ENCODE results near the gene GLCE.

The GLCE gene

GRCh38 chr15:69282104-69282743, 121.8 kb downstream of the GLCE start:
- H3K36me3 ChIP-seq (ENCODE audit: control insufficient read depth, insufficient read depth, low read length) = no peaks in the 10 kb centered on the region
- H3K27me3 ChIP-seq (replicated peaks; ENCODE audit: control insufficient read depth, insufficient read depth, low read length) = no peaks in the 10 kb centered on the region
- TF ChIP-seq CTCF (IDR thresholded peaks at IDR 0.05; ENCODE audit: insufficient read depth, low read length, poor library complexity, severe bottlenecking) = no peak
- no peak overlapping the region for H3K4me3 ChIP-seq (replicated peaks; ENCODE audit: low read depth, low read length)
- no peak for DNase-seq (ENCODE audit: extremely low read depth, insufficient read length)

GRCh38 chr15:69285834-69286233, 125.4 kb downstream of the GLCE start:
- Histone ChIP-seq H3K27me3 (replicated peaks; ENCODE audit: control insufficient read depth, insufficient read depth, low read length) (no peaks in the 10 kb centered on the region), H3K36me3 (ENCODE audit: control insufficient read depth, insufficient read depth, low read length) (no peaks in the 10 kb centered on the region), H3K4me3 (replicated peaks; ENCODE audit: low read depth, low read length) (no peak overlapping the region)
- no peak for TF ChIP-seq CTCF (IDR thresholded peaks at IDR 0.05; ENCODE audit: insufficient read depth, low read length, poor library complexity, severe bottlenecking)
- no peak for DNase-seq (ENCODE audit: extremely low read depth, insufficient read length)

- no peak for TF ChIP-seq CTCF (IDR thresholded peaks at IDR 0.05; ENCODE audit: insufficient read depth, low read length, poor library complexity, severe bottlenecking)
- Histone ChIP-seq H3K4me3 (replicated peaks; ENCODE audit: low read depth, low read length) (no peak overlapping the region), H3K27me3 (replicated peaks; ENCODE audit: control insufficient read depth, insufficient read depth, low read length) (no peaks in the 10 kb centered on the region), H3K36me3 (ENCODE audit: control insufficient read depth, insufficient read depth, low read length) (no peaks in the 10 kb centered on the region)
- DNase-seq (ENCODE audit: extremely low read depth, insufficient read length) = no peak
These were observed 127.6 kb downstream of the GLCE start for GRCh38 chr15:69288011-69288410.

GRCh38 chr15:69288531-69289341, 128.3 kb downstream of the GLCE start:
- DNase-seq (ENCODE audit: extremely low read depth, insufficient read length) = no peak
- H3K27me3 ChIP-seq (replicated peaks; ENCODE audit: control insufficient read depth, insufficient read depth, low read length) = no peaks in the 10 kb centered on the region
- no peak for TF ChIP-seq CTCF (IDR thresholded peaks at IDR 0.05; ENCODE audit: insufficient read depth, low read length, poor library complexity, severe bottlenecking)
- H3K36me3 ChIP-seq (ENCODE audit: control insufficient read depth, insufficient read depth, low read length) = no peaks in the 10 kb centered on the region
- no peak overlapping the region for H3K4me3 ChIP-seq (replicated peaks; ENCODE audit: low read depth, low read length)

GRCh38 chr15:69289342-69290146, 129.1 kb downstream of the GLCE start:
- DNase-seq (ENCODE audit: extremely low read depth, insufficient read length) = no peak
- Histone ChIP-seq H3K27me3 (replicated peaks; ENCODE audit: control insufficient read depth, insufficient read depth, low read length) (no peaks in the 10 kb centered on the region), H3K36me3 (ENCODE audit: control insufficient read depth, insufficient read depth, low read length) (no peaks in the 10 kb centered on the region), H3K4me3 (replicated peaks; ENCODE audit: low read depth, low read length) (no peak overlapping the region)
- TF ChIP-seq CTCF (IDR thresholded peaks at IDR 0.05; ENCODE audit: insufficient read depth, low read length, poor library complexity, severe bottlenecking) = no peak
